ENCODE data around the gene PIGB. TPM values are rescaled to one million over a fixed set of nuclear protein-coding genes. Genes with fewer than 3 reads are reported as not detected.

The PIGB gene
- total RNA-seq, 1 experiment from 2014 or later, result 15.1 TPM

DNA sequence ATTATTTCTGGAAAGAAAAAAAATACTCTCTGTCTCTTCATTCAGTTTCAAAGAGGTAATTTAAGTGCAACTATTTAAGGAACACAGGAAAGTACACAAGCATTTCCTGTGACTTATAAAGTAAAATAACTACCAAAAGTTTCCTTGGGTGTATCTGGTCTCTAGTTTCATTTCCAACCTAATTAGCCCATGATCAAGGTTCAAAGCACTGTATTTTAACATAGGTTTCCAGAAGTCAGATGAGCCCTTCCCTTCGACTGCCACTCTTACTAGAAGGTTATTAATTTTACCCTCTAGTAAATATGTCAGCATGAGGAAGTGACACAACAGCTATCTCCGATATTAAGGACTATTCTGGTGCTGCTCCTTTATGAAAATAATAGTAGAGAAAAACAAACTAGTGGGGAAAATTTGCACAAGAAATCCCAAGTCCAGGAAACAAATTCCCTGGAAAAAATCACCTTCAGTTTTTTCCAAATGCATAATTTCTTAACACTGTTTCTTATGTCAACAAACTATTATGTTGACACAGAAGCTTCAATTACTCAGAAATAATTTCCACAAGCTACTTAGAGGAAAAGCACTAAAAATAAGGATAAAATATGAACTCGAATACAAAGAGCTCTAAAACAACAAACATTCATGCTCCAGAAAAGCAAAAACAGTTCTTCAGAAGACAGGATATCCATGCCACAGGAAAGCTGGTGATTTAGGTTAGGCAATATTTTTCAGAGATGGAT lies 53.8 kb downstream of the PIGB start:
- Histone ChIP-seq H3K9me3 (ENCODE audit: control insufficient read depth in 1 of 2, insufficient read depth in 1 of 2, low read depth in 1 of 2, low read length in 2 of 2) (no peaks in the 10 kb centered on the region), H3K4me2 (ENCODE audit: low read length) (no peak overlapping the region), H2AFZ (ENCODE audit: low read depth, low read length, poor library complexity, severe bottlenecking) (no peak overlapping the region), H3K4me1 (ENCODE audit: control insufficient read depth in 1 of 2, insufficient read depth in 2 of 2, low read length in 2 of 2) (no peaks in the 10 kb centered on the region), H3K9ac (ENCODE audit: low read length) (no peak overlapping the region), H3K9me2 (ENCODE audit: insufficient read depth) (no peaks in the 10 kb centered on the region), H3K79me2 (ENCODE audit: insufficient read depth, low read length) (no peaks in the 10 kb centered on the region), H3K27me3 (ENCODE audit: insufficient read depth, low read length) (no peaks in the 10 kb centered on the region), H3K27ac (ENCODE audit: low read depth, low read length) (no peak overlapping the region), H3K36me3 (ENCODE audit: control insufficient read depth in 1 of 2, insufficient read depth in 2 of 2, low read length in 2 of 2) (0 out of 4 replicates have a peak, but pooled peaks cover 0 to 2% of the 10 kb centered on the region in 2 experiments), H3K4me3 (replicated peaks in 1 of 2; ENCODE audit: low read depth in 1 of 2, low read length in 2 of 2) (no peak overlapping the region), H4K20me1 (ENCODE audit: insufficient read depth) (no peaks in the 10 kb centered on the region)
- ChIA-PET POLR2A (no interaction called here), RAD21 (ENCODE audit: low non-redundant PET in 1 of 2, low total read pairs in 2 of 2, uncharacterized antibody in 2 of 2, unreplicated experiment in 2 of 2) (no interaction called here), CTCF (interaction anchor here (1.3 kb wide), 1 partner anchor 35 kb away, joined by 3 read pairs; the partner anchor contains the start of genes CCPG1 and PIERCE2)
- TF ChIP-seq FOSL1 (IDR thresholded peaks at IDR 0.05; ENCODE audit: low read depth), result no peak
- no peak for TF ChIP-seq EZH2phosphoT487 (IDR thresholded peaks at IDR 0.05; ENCODE audit: borderline replicate concordance)
- TF ChIP-seq POLR2AphosphoS5 (IDR thresholded peaks at IDR 0.05; ENCODE audit: low read depth, low read length), result no peak
- TF ChIP-seq ZFX (IDR thresholded peaks at IDR 0.05), result no peak
- no peak for TF ChIP-seq EGR1 (IDR thresholded peaks at IDR 0.05; ENCODE audit: low read depth)
- TF ChIP-seq CEBPB (IDR thresholded peaks at IDR 0.05; ENCODE audit: low read depth), result no peak
- no peak for TF ChIP-seq CBX3 (IDR thresholded peaks at IDR 0.05; ENCODE audit: low read depth)
- no peak for TF ChIP-seq EZH2 (IDR thresholded peaks at IDR 0.05)
- no peak for TF ChIP-seq ELF1 (IDR thresholded peaks at IDR 0.05; ENCODE audit: borderline replicate concordance, low read depth)
- no peak for TF ChIP-seq SP1 (IDR thresholded peaks at IDR 0.05; ENCODE audit: low read depth)
- intact Hi-C loops (cut with micrococcal nuclease), result no loop called here
- no TSS peak for BruUV-seq (replicated peaks)
- no peak for DNase-seq (ENCODE audit: low read depth, low spot score)
- ATAC-seq, result no peak

DNA sequence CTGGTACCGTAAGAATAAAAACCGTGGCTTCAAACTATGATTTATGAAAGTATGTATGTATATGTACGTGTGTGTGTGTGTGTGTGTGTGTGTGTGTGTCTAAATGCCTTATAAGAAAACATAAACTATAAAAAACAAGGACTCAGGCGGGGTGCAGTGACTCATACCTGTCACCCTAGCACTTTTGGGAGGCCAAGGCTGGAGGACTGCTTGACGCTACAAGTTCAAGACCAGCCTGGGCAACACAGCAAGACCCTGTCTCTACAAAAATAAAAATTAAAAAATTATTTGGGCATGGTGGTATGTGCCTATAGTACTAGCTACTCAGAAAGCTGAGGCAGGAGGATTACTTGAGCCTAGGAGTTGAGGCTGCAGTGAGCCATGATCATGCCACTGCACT lies 60.1 kb downstream of the PIGB start:
- H3K9me3 ChIP-seq (ENCODE audit: control insufficient read depth in 1 of 2, insufficient read depth in 1 of 2, low read depth in 1 of 2, low read length in 2 of 2), result no peaks in the 10 kb centered on the region
- H3K79me2 ChIP-seq (ENCODE audit: insufficient read depth, low read length), result no peaks in the 10 kb centered on the region
- RAD21 ChIA-PET (ENCODE audit: low non-redundant PET in 1 of 2, low total read pairs in 2 of 2, uncharacterized antibody in 2 of 2, unreplicated experiment in 2 of 2), result no interaction called here
- DNase-seq (ENCODE audit: low read depth, low spot score) (no peak), ATAC-seq (no peak)
- H3K4me1 ChIP-seq (ENCODE audit: control insufficient read depth in 1 of 2, insufficient read depth in 2 of 2, low read length in 2 of 2), result no peaks in the 10 kb centered on the region
- CTCF ChIA-PET, result no interaction called here
- intact Hi-C loops (cut with micrococcal nuclease), result no loop called here
- no peak overlapping the region for H3K4me2 ChIP-seq (ENCODE audit: low read length)
- no peak overlapping the region for H3K27ac ChIP-seq (ENCODE audit: low read depth, low read length)
- no peak overlapping the region for H2AFZ ChIP-seq (ENCODE audit: low read depth, low read length, poor library complexity, severe bottlenecking)
- BruUV-seq (replicated peaks), result no TSS peak
- no peak overlapping the region for H3K4me3 ChIP-seq (replicated peaks in 1 of 2; ENCODE audit: low read depth in 1 of 2, low read length in 2 of 2)
- no peaks in the 10 kb centered on the region for H3K36me3 ChIP-seq (ENCODE audit: control insufficient read depth in 1 of 2, insufficient read depth in 2 of 2, low read length in 2 of 2)
- H4K20me1 ChIP-seq (ENCODE audit: insufficient read depth), result no peaks in the 10 kb centered on the region
- no peaks in the 10 kb centered on the region for H3K9me2 ChIP-seq (ENCODE audit: insufficient read depth)
- H3K9ac ChIP-seq (ENCODE audit: low read length), result no peak overlapping the region
- POLR2A ChIA-PET, result no interaction called here
- no peaks in the 10 kb centered on the region for H3K27me3 ChIP-seq (ENCODE audit: insufficient read depth, low read length)
- no peak for TF ChIP-seq CBX3 (IDR thresholded peaks at IDR 0.05; ENCODE audit: low read depth)
- no peak for TF ChIP-seq TCF7L2 (IDR thresholded peaks at IDR 0.05; ENCODE audit: borderline replicate concordance, extremely low read depth, insufficient read depth, insufficient read length)
- TF ChIP-seq ZFX (IDR thresholded peaks at IDR 0.05), result no peak
- TF ChIP-seq CEBPB (IDR thresholded peaks at IDR 0.05; ENCODE audit: low read depth), result no peak
- TF ChIP-seq SIN3A (IDR thresholded peaks at IDR 0.05; ENCODE audit: low read depth), result no peak
- TF ChIP-seq ELF1 (IDR thresholded peaks at IDR 0.05; ENCODE audit: borderline replicate concordance, low read depth), result no peak
- TF ChIP-seq EZH2 (IDR thresholded peaks at IDR 0.05), result no peak
- no peak for TF ChIP-seq EZH2phosphoT487 (IDR thresholded peaks at IDR 0.05; ENCODE audit: borderline replicate concordance)
- TF ChIP-seq, protein P1, sequence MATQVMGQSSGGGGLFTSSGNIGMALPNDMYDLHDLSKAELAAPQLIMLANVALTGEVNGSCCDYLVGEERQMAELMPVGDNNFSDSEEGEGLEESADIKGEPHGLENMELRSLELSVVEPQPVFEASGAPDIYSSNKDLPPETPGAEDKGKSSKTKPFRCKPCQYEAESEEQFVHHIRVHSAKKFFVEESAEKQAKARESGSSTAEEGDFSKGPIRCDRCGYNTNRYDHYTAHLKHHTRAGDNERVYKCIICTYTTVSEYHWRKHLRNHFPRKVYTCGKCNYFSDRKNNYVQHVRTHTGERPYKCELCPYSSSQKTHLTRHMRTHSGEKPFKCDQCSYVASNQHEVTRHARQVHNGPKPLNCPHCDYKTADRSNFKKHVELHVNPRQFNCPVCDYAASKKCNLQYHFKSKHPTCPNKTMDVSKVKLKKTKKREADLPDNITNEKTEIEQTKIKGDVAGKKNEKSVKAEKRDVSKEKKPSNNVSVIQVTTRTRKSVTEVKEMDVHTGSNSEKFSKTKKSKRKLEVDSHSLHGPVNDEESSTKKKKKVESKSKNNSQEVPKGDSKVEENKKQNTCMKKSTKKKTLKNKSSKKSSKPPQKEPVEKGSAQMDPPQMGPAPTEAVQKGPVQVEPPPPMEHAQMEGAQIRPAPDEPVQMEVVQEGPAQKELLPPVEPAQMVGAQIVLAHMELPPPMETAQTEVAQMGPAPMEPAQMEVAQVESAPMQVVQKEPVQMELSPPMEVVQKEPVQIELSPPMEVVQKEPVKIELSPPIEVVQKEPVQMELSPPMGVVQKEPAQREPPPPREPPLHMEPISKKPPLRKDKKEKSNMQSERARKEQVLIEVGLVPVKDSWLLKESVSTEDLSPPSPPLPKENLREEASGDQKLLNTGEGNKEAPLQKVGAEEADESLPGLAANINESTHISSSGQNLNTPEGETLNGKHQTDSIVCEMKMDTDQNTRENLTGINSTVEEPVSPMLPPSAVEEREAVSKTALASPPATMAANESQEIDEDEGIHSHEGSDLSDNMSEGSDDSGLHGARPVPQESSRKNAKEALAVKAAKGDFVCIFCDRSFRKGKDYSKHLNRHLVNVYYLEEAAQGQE (IDR thresholded peaks at IDR 0.05; ENCODE audit: low read depth), result no peak
- no peak for TF ChIP-seq SP1 (IDR thresholded peaks at IDR 0.05; ENCODE audit: low read depth)
- TF ChIP-seq YY1 (IDR thresholded peaks at IDR 0.05; ENCODE audit: extremely low read depth, insufficient replicate concordance, low read depth, low read length), result no peak
- no peak for TF ChIP-seq POLR2A (IDR thresholded peaks at IDR 0.05; ENCODE audit: borderline replicate concordance, extremely low read depth, insufficient read depth, insufficient read length)

All from HCT116 (cell line).